ENCODE data around the gene AP4B1. TPM values are rescaled to one million over a fixed set of nuclear protein-coding genes. Genes with fewer than 3 reads are reported as not detected.
A peak's percentile ranks its signal among the peaks of the same experiment; 100 is the strongest.

AP4B1 gene
- total and polyA plus RNA-seq, 3 experiments from 2014 or later: 12.1 to 36.2 (median 33.7) TPM

DNA sequence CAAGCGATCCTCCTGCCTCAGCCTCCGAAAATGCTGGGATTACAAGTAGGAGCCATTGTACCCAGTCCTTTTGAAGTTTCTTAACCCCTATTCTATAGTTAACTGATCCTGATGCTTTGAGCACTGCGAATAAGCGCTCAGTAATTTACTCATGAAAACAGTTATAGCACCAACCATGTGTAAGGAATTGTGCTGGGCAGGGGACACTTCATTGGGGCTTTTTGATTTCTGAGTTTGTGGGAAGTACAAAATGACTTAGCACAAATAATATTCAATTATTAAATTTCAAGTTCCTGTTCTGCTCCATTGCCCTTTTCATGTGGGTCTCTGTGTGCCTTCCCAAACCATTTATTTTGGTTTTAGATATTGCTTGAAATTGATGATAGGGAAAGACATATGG, 18.4 kb upstream of the AP4B1 start:
- Histone ChIP-seq H3K4me1 (ENCODE audit: insufficient read depth, low read length) (peaks cover under 1% of the 10 kb centered on the region), H3K27me3 (ENCODE audit: insufficient read depth, low read length, poor library complexity, severe bottlenecking) (no peaks in the 10 kb centered on the region), H3K27ac (ENCODE audit: low read depth, low read length) (no peak overlapping the region), H3K9me3 (ENCODE audit: low read length) (no peaks in the 10 kb centered on the region), H3K4me3 (ENCODE audit: low read length) (no peak overlapping the region), H3K36me3 (ENCODE audit: insufficient read depth, low read length) (no peaks in the 10 kb centered on the region)
- Mint-ChIP-seq H3K27ac (peak overlapping the region in 1 of 8 donors; percentile 17), H3K36me3 (no peaks in the 10 kb centered on the region), H3K9me3 (no peaks in the 10 kb centered on the region), H3K4me3 (no peak overlapping the region), H3K27me3 (peaks cover 0 to 6% of the 10 kb centered on the region in 2 donors), H3K4me1 (peaks cover 3 to 4% (median 4%) of the 10 kb centered on the region in 3 donors)
- ChIA-PET CTCF (no interaction called here), POLR2A (no interaction called here)
- no peak for DNase-seq

DNA sequence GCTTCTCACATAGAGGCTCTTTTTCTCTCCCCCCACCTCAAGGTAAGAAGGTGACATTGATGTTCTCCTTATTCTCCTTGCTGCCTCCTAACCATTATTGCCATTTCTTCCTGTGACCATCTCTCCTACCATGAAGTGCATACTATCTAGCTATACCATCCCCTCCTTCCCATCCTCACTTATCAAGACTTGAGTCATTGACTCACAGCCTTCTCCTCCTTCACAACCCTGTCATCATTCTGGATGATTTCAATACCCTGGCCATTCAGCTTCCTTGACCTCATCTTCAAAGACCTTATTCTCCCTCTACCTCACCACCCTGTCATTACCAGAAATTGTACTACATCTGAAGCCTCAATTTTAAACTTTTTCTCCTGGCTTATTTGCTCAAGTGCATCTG, 13.6 kb upstream of the AP4B1 start:
- no peak overlapping the region for H3K4me3 Mint-ChIP-seq
- Histone ChIP-seq H3K27me3 (ENCODE audit: insufficient read depth, low read length, poor library complexity, severe bottlenecking) (no peaks in the 10 kb centered on the region), H3K27ac (ENCODE audit: low read depth, low read length) (no peak overlapping the region), H3K36me3 (ENCODE audit: insufficient read depth, low read length) (no peaks in the 10 kb centered on the region), H3K4me3 (ENCODE audit: low read length) (no peak overlapping the region), H3K9me3 (ENCODE audit: low read length) (no peaks in the 10 kb centered on the region), H3K4me1 (ENCODE audit: insufficient read depth, low read length) (no peaks in the 10 kb centered on the region)
- DNase-seq: no peak
- peak overlapping the region in 1 of 8 donors; percentile 14 for H3K27ac Mint-ChIP-seq
- peaks cover 0 to under 1% (median 0%) of the 10 kb centered on the region in 3 donors for H3K4me1 Mint-ChIP-seq
- peaks cover 0 to 3% (median under 1%) of the 10 kb centered on the region in 3 donors for H3K36me3 Mint-ChIP-seq
- CTCF ChIA-PET: interaction anchor here (2.3 kb wide), 1 partner anchor 11 kb away, joined by 6 read pairs; the partner anchor contains the start of gene HIPK1
- POLR2A ChIA-PET: no interaction called here
- H3K9me3 Mint-ChIP-seq: no peaks in the 10 kb centered on the region
- peaks cover 0 to 6% of the 10 kb centered on the region in 2 donors for H3K27me3 Mint-ChIP-seq

DNA sequence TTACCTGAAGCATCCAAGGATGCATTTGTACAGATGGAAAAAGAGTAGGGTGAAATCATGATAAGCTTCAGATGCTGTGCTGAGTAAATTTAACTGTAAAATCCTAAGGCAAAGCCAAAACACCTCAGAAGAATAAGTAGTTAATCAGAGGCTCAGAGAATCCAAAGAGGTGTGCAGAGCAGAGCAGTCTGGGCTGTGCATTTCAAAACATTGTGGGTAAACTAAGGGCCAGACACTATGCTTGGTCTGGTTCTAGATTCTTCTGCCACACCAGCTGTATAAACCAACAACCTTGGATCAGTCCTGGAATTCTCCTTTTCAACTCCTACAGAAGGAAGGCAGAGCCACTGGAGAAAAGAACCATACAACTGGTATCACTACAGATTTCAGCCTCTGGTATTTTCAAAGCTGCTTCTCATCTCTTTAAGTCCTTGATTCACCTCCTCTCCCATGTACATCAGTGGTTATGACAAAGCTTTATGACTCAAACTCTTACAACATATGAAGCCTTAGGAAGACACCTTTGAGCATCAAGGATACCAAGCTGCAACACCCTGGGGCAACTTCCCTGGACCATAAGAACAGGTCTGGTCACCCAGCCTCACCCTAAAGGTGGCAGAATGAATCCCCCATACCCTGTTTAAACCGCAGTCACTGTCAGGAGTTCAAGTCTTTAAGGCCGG, 12.9 kb upstream of the AP4B1 start:
- H3K4me3 Mint-ChIP-seq: no peak overlapping the region
- no peak overlapping the region for H3K4me3 ChIP-seq (ENCODE audit: low read length)
- H3K27ac Mint-ChIP-seq: no peak overlapping the region
- no peaks in the 10 kb centered on the region for H3K9me3 Mint-ChIP-seq
- no peaks in the 10 kb centered on the region for H3K4me1 ChIP-seq (ENCODE audit: insufficient read depth, low read length)
- H3K9me3 ChIP-seq (ENCODE audit: low read length): no peaks in the 10 kb centered on the region
- no peaks in the 10 kb centered on the region for H3K36me3 ChIP-seq (ENCODE audit: insufficient read depth, low read length)
- no peak overlapping the region for H3K27ac ChIP-seq (ENCODE audit: low read depth, low read length)
- no peak for DNase-seq
- peaks cover 0 to 3% (median 0%) of the 10 kb centered on the region in 3 donors for H3K4me1 Mint-ChIP-seq
- ChIA-PET CTCF (interaction anchor here (2.3 kb wide), 1 partner anchor 12 kb away, joined by 6 read pairs; the partner anchor contains the start of gene HIPK1), POLR2A (no interaction called here)
- peaks cover 0 to 7% (median 3%) of the 10 kb centered on the region in 3 donors for H3K36me3 Mint-ChIP-seq
- peaks cover 0 to 6% of the 10 kb centered on the region in 2 donors for H3K27me3 Mint-ChIP-seq
- no peaks in the 10 kb centered on the region for H3K27me3 ChIP-seq (ENCODE audit: insufficient read depth, low read length, poor library complexity, severe bottlenecking)

DNA sequence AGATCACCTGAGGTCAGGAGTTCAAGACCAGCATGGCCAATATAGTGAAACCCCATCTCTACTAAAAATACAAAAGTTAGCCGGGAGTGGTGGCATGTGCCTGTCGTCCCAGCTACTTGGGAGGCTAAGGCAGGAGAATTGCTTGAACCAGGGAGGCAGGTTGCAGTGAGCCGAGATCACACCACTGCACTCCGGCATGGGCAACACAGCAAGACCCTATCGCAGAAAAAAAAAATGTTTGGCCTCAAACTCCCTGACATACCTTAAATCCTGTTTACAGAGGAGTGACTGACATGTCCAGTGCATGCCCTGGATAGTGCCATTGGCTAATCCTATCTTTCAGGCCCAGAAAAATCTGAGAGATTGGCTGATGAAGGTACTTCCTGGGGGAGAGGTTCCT, 12.4 kb upstream of the AP4B1 start:
- Mint-ChIP-seq H3K36me3 (peaks cover 0 to 11% (median 3%) of the 10 kb centered on the region in 3 donors), H3K4me1 (peaks cover 0 to 3% (median 0%) of the 10 kb centered on the region in 3 donors), H3K27ac (no peak overlapping the region), H3K27me3 (peaks cover 0 to 6% of the 10 kb centered on the region in 2 donors), H3K9me3 (no peaks in the 10 kb centered on the region), H3K4me3 (no peak overlapping the region)
- no peaks in the 10 kb centered on the region for H3K36me3 ChIP-seq (ENCODE audit: insufficient read depth, low read length)
- ChIA-PET CTCF (interaction anchor here (1.3 to 2.3 kb wide), 2 partner anchors 11 to 12 kb away, joined by 3 to 6 read pairs; partner anchors contain the start of genes DCLRE1B and HIPK1), POLR2A (no interaction called here)
- H3K27ac ChIP-seq (ENCODE audit: low read depth, low read length): no peak overlapping the region
- H3K27me3 ChIP-seq (ENCODE audit: insufficient read depth, low read length, poor library complexity, severe bottlenecking): no peaks in the 10 kb centered on the region
- H3K4me1 ChIP-seq (ENCODE audit: insufficient read depth, low read length): no peaks in the 10 kb centered on the region
- H3K4me3 ChIP-seq (ENCODE audit: low read length): no peak overlapping the region
- DNase-seq: no peak
- H3K9me3 ChIP-seq (ENCODE audit: low read length): no peaks in the 10 kb centered on the region

DNA sequence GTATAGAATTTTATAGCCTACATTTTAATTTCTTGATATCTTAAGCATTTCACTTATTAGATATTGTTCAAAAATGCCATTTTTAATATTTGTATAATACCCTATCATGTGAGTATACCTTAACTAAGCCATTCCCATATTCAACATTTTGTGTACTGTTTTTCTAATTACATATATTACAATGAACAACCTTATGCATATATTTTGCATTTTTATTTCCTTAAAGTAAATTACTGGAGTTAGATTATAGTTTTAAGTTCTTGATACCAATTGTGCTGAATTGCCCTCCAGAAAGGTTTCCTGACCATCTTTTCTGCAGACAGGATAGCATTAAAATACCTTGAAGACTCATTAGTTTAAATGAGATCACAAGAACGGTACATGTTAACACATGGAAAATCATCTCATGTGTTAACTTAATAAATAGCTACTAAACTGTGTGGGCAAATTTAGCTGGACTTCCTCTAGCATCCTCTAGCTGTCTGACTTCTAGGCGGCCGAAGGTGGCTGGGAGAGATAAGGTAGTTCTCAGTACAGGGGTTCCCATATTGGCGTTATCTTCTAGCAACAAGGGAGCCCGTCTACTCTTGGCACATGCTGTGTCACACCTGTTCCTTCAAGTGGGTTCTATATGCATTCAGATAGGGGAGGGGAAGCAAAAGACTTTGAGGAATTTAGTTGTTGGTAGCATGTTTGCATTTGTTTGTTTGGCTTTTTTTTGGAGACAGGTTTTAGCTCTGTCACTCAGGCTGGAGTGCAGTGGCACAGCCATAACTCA, 9.5 kb upstream of the AP4B1 start:
- POLR2A ChIA-PET: no interaction called here
- peaks cover 12% of the 10 kb centered on the region for H3K36me3 ChIP-seq (ENCODE audit: insufficient read depth, low read length)

DNA sequence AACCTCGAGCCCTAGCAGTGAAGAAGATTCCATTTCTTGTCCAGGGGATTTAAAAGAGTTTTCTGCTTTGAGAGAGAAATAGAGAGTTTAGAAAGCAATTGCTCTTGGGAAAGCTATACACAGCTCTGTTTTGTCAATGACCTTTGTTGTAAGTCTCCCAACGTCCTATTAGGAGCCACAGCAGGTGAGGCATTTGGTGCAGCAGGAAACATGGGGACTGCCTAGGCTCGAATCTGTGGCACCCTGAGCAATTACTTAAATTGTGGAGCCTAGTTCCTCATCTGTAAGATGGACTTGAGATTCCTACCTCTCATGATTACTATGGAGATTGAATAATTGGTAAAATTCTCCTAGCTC, 8.7 kb upstream of the AP4B1 start:
- H3K4me1 ChIP-seq (ENCODE audit: insufficient read depth, low read length): no peaks in the 10 kb centered on the region
- peaks cover 2 to 17% (median 6%) of the 10 kb centered on the region in 3 donors for H3K4me1 Mint-ChIP-seq
- no peak overlapping the region for H3K27ac Mint-ChIP-seq
- no peak overlapping the region for H3K4me3 Mint-ChIP-seq
- H3K27ac ChIP-seq (ENCODE audit: low read depth, low read length): no peak overlapping the region
- POLR2A ChIA-PET: no interaction called here
- CTCF ChIA-PET: interaction anchor here (1.1 to 1.7 kb wide), 2 partner anchors 16 to 77 kb away, joined by 5 to 6 read pairs; partner anchors contain the start of gene HIPK1
- no peaks in the 10 kb centered on the region for H3K27me3 Mint-ChIP-seq
- no peak overlapping the region for H3K4me3 ChIP-seq (ENCODE audit: low read length)
- H3K9me3 ChIP-seq (ENCODE audit: low read length): no peaks in the 10 kb centered on the region
- peaks cover 0 to 39% (median 9%) of the 10 kb centered on the region in 3 donors for H3K36me3 Mint-ChIP-seq
- no peak for DNase-seq
- no peaks in the 10 kb centered on the region for H3K27me3 ChIP-seq (ENCODE audit: insufficient read depth, low read length, poor library complexity, severe bottlenecking)
- H3K36me3 ChIP-seq (ENCODE audit: insufficient read depth, low read length): peaks cover 12% of the 10 kb centered on the region
- H3K9me3 Mint-ChIP-seq: no peaks in the 10 kb centered on the region

More for the DNA sequence above, 9.5 kb upstream of the AP4B1 start:
- Histone ChIP-seq H3K27me3 (ENCODE audit: insufficient read depth, low read length, poor library complexity, severe bottlenecking) (no peaks in the 10 kb centered on the region), H3K4me3 (ENCODE audit: low read length) (no peak overlapping the region), H3K4me1 (ENCODE audit: insufficient read depth, low read length) (no peaks in the 10 kb centered on the region), H3K27ac (ENCODE audit: low read depth, low read length) (no peak overlapping the region), H3K9me3 (ENCODE audit: low read length) (no peaks in the 10 kb centered on the region)
- CTCF ChIA-PET: interaction anchor here (1.7 kb wide), 1 partner anchor 78 kb away, joined by 6 read pairs; no protein-coding TSS in a partner anchor
- no peak for DNase-seq
- Mint-ChIP-seq H3K4me1 (peaks cover 0 to 11% (median 0%) of the 10 kb centered on the region in 3 donors), H3K36me3 (peaks cover 0 to 33% (median 6%) of the 10 kb centered on the region in 3 donors), H3K27ac (no peak overlapping the region), H3K9me3 (no peaks in the 10 kb centered on the region), H3K27me3 (no peaks in the 10 kb centered on the region), H3K4me3 (no peak overlapping the region)

DNA sequence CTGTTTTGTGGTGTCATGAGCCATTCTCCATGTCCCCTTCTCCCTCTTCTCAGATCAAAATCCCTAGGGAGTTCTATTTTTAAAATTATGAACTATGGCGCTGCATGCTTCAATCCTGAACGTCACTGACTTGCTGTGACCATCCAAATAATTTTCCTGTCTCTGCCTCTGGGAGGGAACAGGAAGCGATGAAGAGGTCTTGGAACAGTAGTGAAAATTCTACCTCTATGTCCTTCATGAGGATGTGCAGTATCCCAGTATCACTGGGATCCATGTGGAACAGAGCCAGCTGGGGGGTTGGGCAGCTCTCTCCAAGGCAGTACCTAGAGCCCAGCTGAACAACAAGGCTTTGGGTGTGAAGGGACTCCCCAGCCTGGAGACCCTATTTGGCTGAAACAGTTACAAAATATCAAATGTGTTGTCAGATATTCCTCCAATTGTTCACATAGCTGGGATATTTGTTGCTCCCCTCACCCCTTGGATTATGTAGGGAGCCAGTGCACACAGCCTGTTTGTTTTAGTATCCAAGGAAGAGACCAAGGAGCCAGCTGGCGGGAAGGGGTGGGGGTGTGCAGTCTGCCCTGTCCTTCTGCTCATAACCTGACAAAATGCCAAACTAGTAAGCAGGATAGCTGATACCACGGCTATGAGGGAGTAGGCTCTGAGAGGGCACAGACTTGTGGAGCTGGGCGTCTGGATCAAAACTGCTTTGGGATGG, 8.2 kb upstream of the AP4B1 start:
- peaks cover 2 to 20% (median 6%) of the 10 kb centered on the region in 3 donors for H3K4me1 Mint-ChIP-seq
- POLR2A ChIA-PET: no interaction called here

More for the DNA sequence above, 8.2 kb upstream of the AP4B1 start:
- no peak for DNase-seq
- Mint-ChIP-seq H3K9me3 (no peaks in the 10 kb centered on the region), H3K36me3 (peaks cover 0 to 43% (median 13%) of the 10 kb centered on the region in 3 donors), H3K27me3 (no peaks in the 10 kb centered on the region), H3K27ac (no peak overlapping the region), H3K4me3 (no peak overlapping the region)
- Histone ChIP-seq H3K27me3 (ENCODE audit: insufficient read depth, low read length, poor library complexity, severe bottlenecking) (no peaks in the 10 kb centered on the region), H3K9me3 (ENCODE audit: low read length) (no peaks in the 10 kb centered on the region), H3K4me3 (ENCODE audit: low read length) (no peak overlapping the region), H3K27ac (ENCODE audit: low read depth, low read length) (no peak overlapping the region), H3K4me1 (ENCODE audit: insufficient read depth, low read length) (no peaks in the 10 kb centered on the region), H3K36me3 (ENCODE audit: insufficient read depth, low read length) (peaks cover 12% of the 10 kb centered on the region)
- CTCF ChIA-PET: interaction anchor here (0.7 to 1.7 kb wide), 3 partner anchors 16 to 77 kb away, joined by 3 to 6 read pairs (median 5); partner anchors contain the start of gene HIPK1
